Measurements from ENCODE around the gene SLC28A2. TPM values are rescaled to one million over a fixed set of nuclear protein-coding genes. Genes with fewer than 3 reads are reported as not detected.
"Not testable (repeated sequence)": the region's sequence is repeated elsewhere in the genome, so short reads cannot be mapped to it uniquely, and the experiment has no call there.

The SLC28A2 gene
- total RNA-seq, 1 experiment from 2014 or later: not detected

- no peak for DNase-seq (ENCODE audit: low spot score)
Measured at GRCh38 chr15:45259796-45260195, 7.8 kb downstream of the SLC28A2 start.

- no peak for DNase-seq (ENCODE audit: low spot score)
Measured at GRCh38 chr15:45262906-45263461, 10.9 kb downstream of the SLC28A2 start.

- DNase-seq (ENCODE audit: low spot score): no peak
Measured at GRCh38 chr15:45263854-45264253, 11.8 kb downstream of the SLC28A2 start.

GRCh38 chr15:45265506-45265905 is 13.5 kb downstream of the SLC28A2 start:
- DNase-seq (ENCODE audit: low spot score): no peak

GRCh38 chr15:45268135-45268534 is 16.1 kb downstream of the SLC28A2 start:
- DNase-seq (ENCODE audit: low spot score): peak; percentile 49

GRCh38 chr15:45274636-45275380 is 22.8 kb downstream of the SLC28A2 start:
- DNase-seq (ENCODE audit: low spot score): no peak

- DNase-seq (ENCODE audit: low spot score): peak; percentile 72
Measured at GRCh38 chr15:45276831-45277230, 24.8 kb downstream of the SLC28A2 start.

- DNase-seq (ENCODE audit: low spot score): peak; percentile 100
Measured at GRCh38 chr15:45279024-45279698, 27.1 kb downstream of the SLC28A2 start.

- DNase-seq (ENCODE audit: low spot score): no peak
Measured at GRCh38 chr15:45285413-45285812, 33.4 kb downstream of the SLC28A2 start.

- DNase-seq (ENCODE audit: low spot score): no peak
Measured at GRCh38 chr15:45287390-45287956, 35.4 kb downstream of the SLC28A2 start.

- DNase-seq (ENCODE audit: low spot score): no peak
Measured at GRCh38 chr15:45288947-45289346, 36.9 kb downstream of the SLC28A2 start.

- DNase-seq (ENCODE audit: low spot score): no peak
Measured at GRCh38 chr15:45291822-45292582, 40.0 kb downstream of the SLC28A2 start.

- DNase-seq (ENCODE audit: low spot score): not testable (repeated sequence)
Measured at GRCh38 chr15:45293326-45293725, 41.3 kb downstream of the SLC28A2 start.

- DNase-seq (ENCODE audit: low spot score): not testable (repeated sequence)
Measured at GRCh38 chr15:45298964-45299378, 46.9 kb downstream of the SLC28A2 start.

- DNase-seq (ENCODE audit: low spot score): no peak
Measured at GRCh38 chr15:45304711-45305110, 52.7 kb downstream of the SLC28A2 start.

GRCh38 chr15:45306105-45306504 is 54.1 kb downstream of the SLC28A2 start:
- DNase-seq (ENCODE audit: low spot score): no peak

- peak; percentile 75 for DNase-seq (ENCODE audit: low spot score)
Measured at GRCh38 chr15:45307230-45307924, 55.3 kb downstream of the SLC28A2 start.

GRCh38 chr15:45314117-45314516 is 62.1 kb downstream of the SLC28A2 start:
- DNase-seq (ENCODE audit: low spot score): not testable (repeated sequence)

GRCh38 chr15:45314960-45315359 is 62.9 kb downstream of the SLC28A2 start:
- peak; percentile 44 for DNase-seq (ENCODE audit: low spot score)

- peak; percentile 33 for DNase-seq (ENCODE audit: low spot score)
Measured at GRCh38 chr15:45319472-45320214, 67.6 kb downstream of the SLC28A2 start.

Measured in HT-29 (cell line).